HEK293 (cell line): Measurements from ENCODE around the gene GPR158.

Source experiments
- CTCF ChIA-PET: fragments of 350-600 bp; formaldehyde crosslinking; extraction: SDS; loops from one replicate; lab custom pipeline; 2021; ENCODE audit warnings: antibody characterized with exemption; lab: Yijun Ruan, JAX
- POLR2A ChIA-PET: fragments of 300-600 bp; formaldehyde crosslinking; extraction: SDS; loops from one replicate; lab custom pipeline; 2020; ENCODE audit warnings: antibody characterized with exemption, inconsistent platforms; lab: Yijun Ruan, JAX
- H3K27ac ChIP-seq: fragments of 200-500 bp; sonication (Bioruptor generic); 2 replicates; pipeline ENCODE4 v1.5.1; 2014; ENCODE audit warnings: low read depth, low read length, control low read depth, inconsistent platforms; ENCODE audit errors: extremely low read depth
- H3K36me3 ChIP-seq, 2 experiments: fragments of 200-500 bp in 1 of 2; sonication (Bioruptor generic) in 1 of 2; 1 replicate in 1 of 2; 2 replicates in 1 of 2; pipeline ENCODE4 v1.5.1; 2014 to 2017; ENCODE audit warnings: inconsistent platforms in 2 of 2, low read length in 2 of 2; ENCODE audit not compliant: control insufficient read depth in 2 of 2, insufficient read depth in 1 of 2
- H3K4me1 ChIP-seq: fragments of 200-500 bp; sonication (Bioruptor generic); 2 replicates; pipeline ENCODE4 v1.5.1; 2014; ENCODE audit warnings: mild to moderate bottlenecking, low read length, inconsistent platforms; ENCODE audit not compliant: control insufficient read depth, insufficient read depth
- H3K4me3 ChIP-seq: 2 replicates; pipeline ENCODE4 v1.5.1; 2011; ENCODE audit warnings: low read depth, mild to moderate bottlenecking, control low read depth, low read length, moderate library complexity
- H3K9me3 ChIP-seq: fragments of 200-500 bp; sonication (Bioruptor generic); 2 replicates; pipeline ENCODE4 v1.5.1; 2014; ENCODE audit warnings: low read depth, low read length, inconsistent platforms; ENCODE audit not compliant: control insufficient read depth, insufficient read depth
- GLI2 ChIP-seq: fragments of 450-650 bp; formaldehyde crosslinking; IDR thresholded peaks from 2 replicates; pipeline ENCODE4; 2017; ENCODE audit warnings: missing biosample characterization, missing genetic modification characterization, low read depth, borderline replicate concordance
- SALL2 ChIP-seq: fragments of 450-650 bp; formaldehyde crosslinking; IDR thresholded peaks from 2 replicates; pipeline ENCODE4 v1.5.0; 2017; ENCODE audit warnings: missing biosample characterization, mild to moderate bottlenecking, missing genetic modification characterization, borderline replicate concordance
- SCRT2 ChIP-seq: fragments of 450-650 bp; formaldehyde crosslinking; IDR thresholded peaks from 2 replicates; pipeline ENCODE4 v1.5.1; 2016; ENCODE audit warnings: missing biosample characterization, missing genetic modification characterization
- ZBTB7A ChIP-seq: fragments of 450-650 bp; formaldehyde crosslinking; IDR thresholded peaks from 2 replicates; pipeline ENCODE4 v1.5.1; 2016; ENCODE audit warnings: low read depth, missing biosample characterization, missing genetic modification characterization
- ZFP41 ChIP-seq: fragments of 450-650 bp; formaldehyde crosslinking; IDR thresholded peaks from 2 replicates; pipeline ENCODE4 v1.5.1; 2016; ENCODE audit warnings: missing biosample characterization, missing genetic modification characterization, borderline replicate concordance
- ZNF133 ChIP-seq: fragments of 450-650 bp; formaldehyde crosslinking; IDR thresholded peaks from 2 replicates; pipeline ENCODE4 v1.5.1; 2016; ENCODE audit warnings: missing biosample characterization, missing genetic modification characterization
- ZNF155 ChIP-seq: fragments of 450-650 bp; formaldehyde crosslinking; IDR thresholded peaks from 2 replicates; pipeline ENCODE4 v1.5.1; 2016; ENCODE audit warnings: missing biosample characterization, missing genetic modification characterization
- ZNF248 ChIP-seq: fragments of 450-650 bp; formaldehyde crosslinking; IDR thresholded peaks from 2 replicates; pipeline ENCODE4 v1.5.1; 2017; ENCODE audit warnings: missing biosample characterization, missing genetic modification characterization
- ZNF274 ChIP-seq, 2 experiments: fragments of 200-500 bp in 1 of 2; fragments of 450-650 bp in 1 of 2; sonication (Bioruptor generic) in 1 of 2; formaldehyde crosslinking in 1 of 2; IDR thresholded peaks; 2 replicates each; pipeline versions ENCODE4 v1.5.1 to v1.6.1; 2014 to 2016; ENCODE audit warnings: borderline replicate concordance in 1 of 2, inconsistent platforms in 1 of 2, low read length in 1 of 2, missing biosample characterization in 1 of 2, missing genetic modification characterization in 1 of 2
- ZNF335 ChIP-seq: fragments of 450-650 bp; formaldehyde crosslinking; conservative IDR thresholded peaks from 2 replicates; pipeline ENCODE4 v1.5.1; 2016; ENCODE audit warnings: missing biosample characterization, missing genetic modification characterization
- ZNF473 ChIP-seq: fragments of 450-650 bp; formaldehyde crosslinking; IDR thresholded peaks from 2 replicates; pipeline ENCODE4 v1.5.1; 2017; ENCODE audit warnings: missing biosample characterization, missing genetic modification characterization
- ZNF544 ChIP-seq: fragments of 450-650 bp; formaldehyde crosslinking; IDR thresholded peaks from 2 replicates; pipeline ENCODE4 v1.5.0; 2017; ENCODE audit warnings: missing biosample characterization, missing genetic modification characterization
- ZNF707 ChIP-seq: fragments of 450-650 bp; formaldehyde crosslinking; IDR thresholded peaks from 2 replicates; pipeline ENCODE4 v1.5.1; 2016; ENCODE audit warnings: missing biosample characterization, missing genetic modification characterization
- ZNF837 ChIP-seq: fragments of 450-650 bp; formaldehyde crosslinking; IDR thresholded peaks from 2 replicates; pipeline ENCODE4 v1.5.1; 2016; ENCODE audit warnings: missing biosample characterization, missing genetic modification characterization
- TF ChIP-seq, protein P1 (sequence below): fragments of 450-650 bp; formaldehyde crosslinking; IDR thresholded peaks from 2 replicates; pipeline ENCODE4 v1.5.1; 2016; ENCODE audit warnings: missing biosample characterization, missing genetic modification characterization, borderline replicate concordance
- TF ChIP-seq, protein P2 (sequence below): fragments of 450-650 bp; formaldehyde crosslinking; IDR thresholded peaks from 2 replicates; pipeline ENCODE4 v1.5.1; 2016; ENCODE audit warnings: missing biosample characterization, missing genetic modification characterization
- TF ChIP-seq, protein P3 (sequence below): fragments of 450-650 bp; formaldehyde crosslinking; IDR thresholded peaks from 2 replicates; pipeline ENCODE4 v1.5.1; 2016; ENCODE audit warnings: missing biosample characterization, missing genetic modification characterization
- TF ChIP-seq, protein P4 (sequence below): IDR thresholded peaks from 2 replicates; pipeline ENCODE4 v1.6.1; 2011; ENCODE audit warnings: mild to moderate bottlenecking, low read depth, low read length, borderline replicate concordance

Gene GPR158

DNA sequence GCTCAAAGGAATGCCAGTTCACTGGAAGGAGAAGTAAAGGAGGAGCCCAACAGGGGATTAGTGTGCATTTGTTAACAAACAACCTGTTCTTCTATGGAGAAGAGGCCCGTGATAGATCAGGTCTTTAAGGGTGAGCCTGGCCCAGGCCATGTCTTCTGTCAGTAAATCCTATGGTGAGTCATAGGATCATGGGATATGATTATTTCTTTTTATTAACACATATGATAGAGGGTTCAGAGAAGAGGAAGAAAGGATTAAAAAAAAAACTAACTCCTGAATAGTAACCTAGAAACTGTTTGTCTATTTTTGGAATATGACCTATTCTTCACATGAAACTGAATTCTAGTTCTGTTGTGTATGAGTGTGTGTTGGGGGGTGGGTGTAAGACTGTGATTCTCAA, 70.4 kb downstream of the GPR158 start:
- POLR2A ChIA-PET, result no interaction called here
- CTCF ChIA-PET, result interaction anchor here (0.7 kb wide), 1 partner anchor 11 kb away, joined by 3 read pairs; no protein-coding TSS in a partner anchor

DNA sequence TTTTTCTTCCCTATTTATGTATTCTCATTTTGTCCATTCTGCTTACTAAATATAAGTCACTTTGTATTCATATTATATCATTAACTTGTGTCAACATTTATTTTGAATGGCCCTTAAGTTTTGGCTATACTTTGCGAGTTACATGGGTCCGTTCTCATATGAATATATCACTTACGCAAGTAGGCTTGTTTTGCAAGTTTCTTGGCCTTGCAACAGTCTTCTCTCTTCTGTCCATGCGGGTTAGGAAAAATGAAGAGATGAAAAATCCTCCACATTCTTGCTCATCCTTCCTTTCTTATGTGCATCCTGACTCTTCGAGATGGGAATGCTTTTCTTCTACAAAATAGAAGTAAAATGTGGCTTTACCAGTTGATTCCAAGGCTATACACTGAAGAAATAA, 82.8 kb downstream of the GPR158 start:
- POLR2A ChIA-PET, result no interaction called here
- no peaks in the 10 kb centered on the region for H3K9me3 ChIP-seq
- H3K4me1 ChIP-seq, result peaks cover 3% of the 10 kb centered on the region; the same call in 1 of the 2 replicates
- no peak for TF ChIP-seq ZNF335
- TF ChIP-seq ZFP41 (tag by site-specific recombination), result no peak
- no peak for TF ChIP-seq ZNF248 (tag by site-specific recombination)
- TF ChIP-seq GLI2, result no peak
- no peak for TF ChIP-seq ZNF274 (IDR thresholded peaks at IDR 0.05; ENCODE audit: low read length)
- TF ChIP-seq ZNF274 (tag by site-specific recombination; IDR thresholded peaks at IDR 0.05; ENCODE audit: borderline replicate concordance), result no peak
- H3K36me3 ChIP-seq, result no peaks in the 10 kb centered on the region
- CTCF ChIA-PET, result no interaction called here
- no peak overlapping the region for H3K4me3 ChIP-seq
- no peak overlapping the region for H3K27ac ChIP-seq

More for the DNA sequence above, 70.4 kb downstream of the GPR158 start:
- Histone ChIP-seq H3K4me3 (no peak overlapping the region), H3K9me3 (no peaks in the 10 kb centered on the region), H3K27ac (no peak overlapping the region), H3K36me3 (no peaks in the 10 kb centered on the region), H3K4me1 (no peaks in the 10 kb centered on the region)
- TF ChIP-seq, protein P1, sequence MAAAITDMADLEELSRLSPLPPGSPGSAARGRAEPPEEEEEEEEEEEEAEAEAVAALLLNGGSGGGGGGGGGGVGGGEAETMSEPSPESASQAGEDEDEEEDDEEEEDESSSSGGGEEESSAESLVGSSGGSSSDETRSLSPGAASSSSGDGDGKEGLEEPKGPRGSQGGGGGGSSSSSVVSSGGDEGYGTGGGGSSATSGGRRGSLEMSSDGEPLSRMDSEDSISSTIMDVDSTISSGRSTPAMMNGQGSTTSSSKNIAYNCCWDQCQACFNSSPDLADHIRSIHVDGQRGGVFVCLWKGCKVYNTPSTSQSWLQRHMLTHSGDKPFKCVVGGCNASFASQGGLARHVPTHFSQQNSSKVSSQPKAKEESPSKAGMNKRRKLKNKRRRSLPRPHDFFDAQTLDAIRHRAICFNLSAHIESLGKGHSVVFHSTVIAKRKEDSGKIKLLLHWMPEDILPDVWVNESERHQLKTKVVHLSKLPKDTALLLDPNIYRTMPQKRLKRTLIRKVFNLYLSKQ (tag by site-specific recombination), result no peak
- no peak for TF ChIP-seq SALL2 (tag by site-specific recombination)
- TF ChIP-seq, protein P2, sequence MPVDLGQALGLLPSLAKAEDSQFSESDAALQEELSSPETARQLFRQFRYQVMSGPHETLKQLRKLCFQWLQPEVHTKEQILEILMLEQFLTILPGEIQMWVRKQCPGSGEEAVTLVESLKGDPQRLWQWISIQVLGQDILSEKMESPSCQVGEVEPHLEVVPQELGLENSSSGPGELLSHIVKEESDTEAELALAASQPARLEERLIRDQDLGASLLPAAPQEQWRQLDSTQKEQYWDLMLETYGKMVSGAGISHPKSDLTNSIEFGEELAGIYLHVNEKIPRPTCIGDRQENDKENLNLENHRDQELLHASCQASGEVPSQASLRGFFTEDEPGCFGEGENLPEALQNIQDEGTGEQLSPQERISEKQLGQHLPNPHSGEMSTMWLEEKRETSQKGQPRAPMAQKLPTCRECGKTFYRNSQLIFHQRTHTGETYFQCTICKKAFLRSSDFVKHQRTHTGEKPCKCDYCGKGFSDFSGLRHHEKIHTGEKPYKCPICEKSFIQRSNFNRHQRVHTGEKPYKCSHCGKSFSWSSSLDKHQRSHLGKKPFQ (tag by site-specific recombination), result no peak
- no peak for TF ChIP-seq ZNF707 (tag by site-specific recombination)
- TF ChIP-seq ZNF473, result no peak
- no peak for TF ChIP-seq ZNF544 (tag by site-specific recombination)
- TF ChIP-seq, protein P3, sequence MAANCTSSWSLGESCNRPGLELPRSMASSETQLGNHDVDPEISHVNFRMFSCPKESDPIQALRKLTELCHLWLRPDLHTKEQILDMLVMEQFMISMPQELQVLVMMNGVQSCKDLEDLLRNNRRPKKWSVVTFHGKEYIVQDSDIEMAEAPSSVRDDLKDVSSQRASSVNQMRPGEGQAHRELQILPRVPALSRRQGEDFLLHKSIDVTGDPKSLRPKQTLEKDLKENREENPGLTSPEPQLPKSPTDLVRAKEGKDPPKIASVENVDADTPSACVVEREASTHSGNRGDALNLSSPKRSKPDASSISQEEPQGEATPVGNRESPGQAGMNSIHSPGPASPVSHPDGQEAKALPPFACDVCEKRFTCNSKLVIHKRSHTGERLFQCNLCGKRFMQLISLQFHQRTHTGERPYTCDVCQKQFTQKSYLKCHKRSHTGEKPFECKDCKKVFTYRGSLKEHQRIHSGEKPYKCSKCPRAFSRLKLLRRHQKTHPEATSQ, result no peak
- TF ChIP-seq ZNF133 (tag by site-specific recombination), result no peak
- no peak for TF ChIP-seq ZNF837 (tag by site-specific recombination)
- TF ChIP-seq, protein P4, sequence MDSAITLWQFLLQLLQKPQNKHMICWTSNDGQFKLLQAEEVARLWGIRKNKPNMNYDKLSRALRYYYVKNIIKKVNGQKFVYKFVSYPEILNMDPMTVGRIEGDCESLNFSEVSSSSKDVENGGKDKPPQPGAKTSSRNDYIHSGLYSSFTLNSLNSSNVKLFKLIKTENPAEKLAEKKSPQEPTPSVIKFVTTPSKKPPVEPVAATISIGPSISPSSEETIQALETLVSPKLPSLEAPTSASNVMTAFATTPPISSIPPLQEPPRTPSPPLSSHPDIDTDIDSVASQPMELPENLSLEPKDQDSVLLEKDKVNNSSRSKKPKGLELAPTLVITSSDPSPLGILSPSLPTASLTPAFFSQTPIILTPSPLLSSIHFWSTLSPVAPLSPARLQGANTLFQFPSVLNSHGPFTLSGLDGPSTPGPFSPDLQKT, result no peak
- TF ChIP-seq ZBTB7A (tag by site-specific recombination), result no peak
- no peak for TF ChIP-seq ZNF155
- TF ChIP-seq SCRT2 (tag by site-specific recombination), result no peak
